Caco-2 (cell line): ENCODE measurements around the gene LONP1. TPM values are rescaled to one million over a fixed set of nuclear protein-coding genes. Genes with fewer than 3 reads are reported as not detected.

Experiments used
- Bru-seq: library from RNA; stranded (reverse); fragments of 400-500 nt; gene quantifications from one replicate; lab custom pipeline; 2021; lab: Mats Ljungman, UMichigan
- BruChase-seq, 2 experiments: library from RNA; stranded (reverse); fragments of 400-500 nt; gene quantifications; one replicate each; lab custom pipeline; 2021; lab: Mats Ljungman, UMichigan
- BruUV-seq: library from RNA; stranded (reverse); fragments of 400-500 nt; replicated peaks from 2 replicates; lab custom pipeline; 2021; lab: Mats Ljungman, UMichigan
- CTCF ChIA-PET: fragments of 300-600 bp; sonication (Branson Sonifier 250); formaldehyde crosslinking; loops from one replicate; lab custom pipeline; 2022; ENCODE audit warnings: antibody characterized with exemption; lab: Charles Lee
- POLR2A ChIA-PET: fragments of 300-600 bp; sonication (Branson Sonifier 250); formaldehyde crosslinking; loops from one replicate; lab custom pipeline; 2022; ENCODE audit warnings: antibody characterized with exemption; lab: Charles Lee
- DNase-seq, 2 experiments: peaks; one replicate each; pipeline versions ENCODE4 v3.0.0 to v3.0.0-alpha.2; 2020 to 2022
- H3K27me3 ChIP-seq: replicated peaks from 2 replicates; pipeline ENCODE4 v1.6.0; 2011; ENCODE audit warnings: low read length; ENCODE audit not compliant: control insufficient read depth, insufficient read depth
- H3K36me3 ChIP-seq: 2 replicates; pipeline ENCODE4 v1.5.1; 2011; ENCODE audit warnings: low read length; ENCODE audit not compliant: control insufficient read depth, insufficient read depth
- H3K4me1 ChIP-seq: fragments of 250-450 bp; sonication (Bioruptor Pico); 2 replicates; pipeline ENCODE4 v1.5.1; 2020; ENCODE audit warnings: mild to moderate bottlenecking
- H3K4me3 ChIP-seq: 2 replicates; pipeline ENCODE4 v1.5.1; 2011; ENCODE audit warnings: low read depth, mild to moderate bottlenecking, control low read depth, low read length
- H3K9me3 ChIP-seq: fragments of 250-450 bp; sonication (Bioruptor Pico); 2 replicates; pipeline ENCODE4 v1.5.1; 2020; ENCODE audit warnings: mild to moderate bottlenecking, moderate library complexity
- H3K27ac Mint-ChIP-seq: one replicate; pipeline ENCODE4 v1.8.0; 2022; ENCODE audit warnings: mixed read lengths; ENCODE audit not compliant: unreplicated experiment
- H3K27me3 Mint-ChIP-seq: one replicate; pipeline ENCODE4 v1.8.0; 2022; ENCODE audit warnings: mixed read lengths; ENCODE audit not compliant: insufficient read depth, unreplicated experiment
- H3K36me3 Mint-ChIP-seq: one replicate; pipeline ENCODE4 v1.8.0; 2022; ENCODE audit warnings: mild to moderate bottlenecking, mixed read lengths; ENCODE audit not compliant: insufficient read depth, unreplicated experiment
- H3K4me1 Mint-ChIP-seq: one replicate; pipeline ENCODE4 v1.8.0; 2022; ENCODE audit warnings: low read depth, mixed read lengths; ENCODE audit not compliant: unreplicated experiment
- H3K4me3 Mint-ChIP-seq: one replicate; pipeline ENCODE4 v1.8.0; 2022; ENCODE audit warnings: mild to moderate bottlenecking, moderate library complexity, mixed read lengths; ENCODE audit not compliant: unreplicated experiment
- H3K9me3 Mint-ChIP-seq: one replicate; pipeline ENCODE4 v1.8.0; 2022; ENCODE audit warnings: mixed read lengths; ENCODE audit not compliant: unreplicated experiment
- CTCF ChIP-seq, 2 experiments: fragments of 200-600 bp in 1 of 2; IDR thresholded peaks; 1 replicate in 1 of 2; 2 replicates in 1 of 2; pipeline versions ENCODE4 v1.5.1 to v1.8.0; 2011 to 2022; ENCODE audit warnings: antibody characterized with exemption in 1 of 2, control low read depth in 1 of 2, inconsistent platforms in 1 of 2, low read depth in 1 of 2, low read length in 1 of 2, mild to moderate bottlenecking in 1 of 2, moderate library complexity in 1 of 2; ENCODE audit not compliant: insufficient read depth in 1 of 2, severe bottlenecking in 1 of 2, unreplicated experiment in 1 of 2
- intact Hi-C: fragments of 100-400 bp; cut with micrococcal nuclease; formaldehyde crosslinking; loops from one replicate; pipeline ENCODE4 v1.10.0; 2022; ENCODE audit not compliant: unreplicated experiment
- long read RNA-seq: library from polyadenylated mRNA; stranded (forward); transcript quantifications from one replicate; pipeline ENCODE4 v2.0.0, GENCODE V29; 2022
- total RNA-seq: library from RNA; stranded (reverse); gene quantifications from 2 replicates; pipeline ENCODE4 v1.2.3, GENCODE V29; 2022

Gene LONP1
- total RNA-seq (174 and 208 TPM in 2 replicates), Bru-seq, nascent RNA (percentile 76 among the genes with signal in this experiment), BruChase-seq, experiment 1, labeled RNA remaining after a 2-hour chase (percentile 82 among the genes with signal in this experiment), BruChase-seq, experiment 2, labeled RNA remaining after a 6-hour chase (percentile 89 among the genes with signal in this experiment)
- long read RNA-seq, transcript LONP1-201 (18 exons, 3,236 nt), result major isoform, 369 of 434 reads
- long read RNA-seq, partial matches to known transcripts, result 35 of 434 reads
- long read RNA-seq, other reads (novel, unspliced or antisense), result 28 of 434 reads

- intact Hi-C loops, result loop anchor here (5.0 kb wide), 1 partner anchor 72 kb away; the partner anchor contains the start of gene DUS3L
- H3K4me1 ChIP-seq, result no peaks in the 10 kb centered on the region
- Mint-ChIP-seq H3K4me3 (peak within 1 kb of the TSS; percentile 84), H3K9me3 (no peaks in the 10 kb centered on the region), H3K27me3 (no peaks in the 10 kb centered on the region), H3K36me3 (peaks cover 50% of the 10 kb centered on the region), H3K27ac (peak within 1 kb of the TSS; percentile 93), H3K4me1 (no peaks in the 10 kb centered on the region)
- POLR2A ChIA-PET, result interaction anchor here (0.5 to 1.1 kb wide), 10 partner anchors 17 to 290 kb away, joined by 3 to 24 read pairs (median 8); partner anchors contain the start of genes NDUFA11 and RPL36
- CTCF ChIA-PET, result interaction anchor here (1.0 to 1.3 kb wide), 4 partner anchors 30 to 84 kb away, joined by 4 to 8 read pairs (median 6); partner anchors contain the start of gene RPL36
- H3K36me3 ChIP-seq, result no peaks in the 10 kb centered on the region
- H3K27me3 ChIP-seq, result no peaks in the 10 kb centered on the region
- DNase-seq, result peak; percentile 97
- no TSS peak for BruUV-seq
- H3K9me3 ChIP-seq, result no peaks in the 10 kb centered on the region
- peak; percentile 77 to 88 for TF ChIP-seq CTCF (IDR thresholded peaks at IDR 0.05; ENCODE audit: insufficient read depth in 1 of 2, low read depth in 1 of 2, low read length in 1 of 2, severe bottlenecking in 1 of 2, unreplicated experiment in 1 of 2)
- peak within 1 kb of the TSS; percentile 98 for H3K4me3 ChIP-seq
Measured at GRCh38 chr19:5719961-5720790, at the start of gene LONP1, which contains the start of gene CATSPERD. Gene LONP1, minus strand, starts transcription at chr19:5720146. Its CDS starts 14 bp downstream, at chr19:5720132. Gene CATSPERD, plus strand, starts transcription at chr19:5720637. Its CDS starts 101 bp downstream, at chr19:5720738.

- H3K36me3 Mint-ChIP-seq, result peaks cover 5% of the 10 kb centered on the region
- no peak for DNase-seq
- no peak for TF ChIP-seq CTCF (IDR thresholded peaks at IDR 0.05; ENCODE audit: insufficient read depth in 1 of 2, low read depth in 1 of 2, low read length in 1 of 2, severe bottlenecking in 1 of 2, unreplicated experiment in 1 of 2)
- H3K27me3 ChIP-seq, result no peaks in the 10 kb centered on the region
- H3K4me3 Mint-ChIP-seq, result no peak overlapping the region
- POLR2A ChIA-PET, result no interaction called here
- no peak overlapping the region for H3K27ac Mint-ChIP-seq
- no peaks in the 10 kb centered on the region for H3K9me3 ChIP-seq
- intact Hi-C loops, result no loop called here
- CTCF ChIA-PET, result no interaction called here
- no peaks in the 10 kb centered on the region for H3K4me1 Mint-ChIP-seq
- H3K36me3 ChIP-seq, result no peaks in the 10 kb centered on the region
- no TSS peak for BruUV-seq
- no peak overlapping the region for H3K4me3 ChIP-seq
- no peaks in the 10 kb centered on the region for H3K27me3 Mint-ChIP-seq
- H3K4me1 ChIP-seq, result no peaks in the 10 kb centered on the region
- peaks cover 4% of the 10 kb centered on the region for H3K9me3 Mint-ChIP-seq
Measured at GRCh38 chr19:5767949-5768348, 48.0 kb upstream of the LONP1 start.

- TF ChIP-seq CTCF (IDR thresholded peaks at IDR 0.05; ENCODE audit: insufficient read depth in 1 of 2, low read depth in 1 of 2, low read length in 1 of 2, severe bottlenecking in 1 of 2, unreplicated experiment in 1 of 2), result no peak
- H3K27me3 Mint-ChIP-seq, result peaks cover 4% of the 10 kb centered on the region
- no peaks in the 10 kb centered on the region for H3K36me3 ChIP-seq
- POLR2A ChIA-PET, result no interaction called here
- H3K36me3 Mint-ChIP-seq, result no peaks in the 10 kb centered on the region
- H3K4me3 ChIP-seq, result no peak overlapping the region
- no peak overlapping the region for H3K4me3 Mint-ChIP-seq
- no peak for DNase-seq
- CTCF ChIA-PET, result no interaction called here
- H3K4me1 Mint-ChIP-seq, result no peaks in the 10 kb centered on the region
- peaks cover 14% of the 10 kb centered on the region for H3K9me3 Mint-ChIP-seq
- no peaks in the 10 kb centered on the region for H3K9me3 ChIP-seq
- no peaks in the 10 kb centered on the region for H3K27me3 ChIP-seq
- H3K27ac Mint-ChIP-seq, result no peak overlapping the region
- H3K4me1 ChIP-seq, result no peaks in the 10 kb centered on the region
- BruUV-seq, result no TSS peak
- intact Hi-C loops, result no loop called here
Measured at GRCh38 chr19:5765220-5765619, 45.3 kb upstream of the LONP1 start.
